UCSD-AML1 (cell line): ENCODE results near the gene ENO3.

ENCODE experiments used
- DNase-seq: peaks from one replicate; lab custom pipeline; 2025; ENCODE audit not compliant: unreplicated experiment; lab: John Stamatoyannopoulos, UW

ENO3 gene

GRCh38 chr17:4936436-4936835 lies 14.5 kb upstream of the ENO3 start:
- DNase-seq, result no peak

GRCh38 chr17:4937553-4937952 lies 13.4 kb upstream of the ENO3 start:
- no peak for DNase-seq

- no peak for DNase-seq
Measured at GRCh38 chr17:4938069-4938491, 12.8 kb upstream of the ENO3 start.

- no peak for DNase-seq
Measured at GRCh38 chr17:4938688-4939545, 12.0 kb upstream of the ENO3 start.

GRCh38 chr17:4939546-4939795 lies 11.4 kb upstream of the ENO3 start:
- no peak for DNase-seq

- DNase-seq, result peak; percentile 97
Measured at GRCh38 chr17:4939796-4940554, 10.9 kb upstream of the ENO3 start, which contains the start of the genes RNF167 and SLC25A11. Gene RNF167, plus strand, starts transcription at chr17:4940268. Its CDS starts 642 bp downstream, at chr17:4940910. Gene SLC25A11, minus strand, starts transcription at chr17:4940046. Its CDS starts 136 bp downstream, at chr17:4939910.

- DNase-seq, result peak; percentile 68
Measured at GRCh38 chr17:4940555-4941318, 10.2 kb upstream of the ENO3 start.

- DNase-seq, result no peak
Measured at GRCh38 chr17:4941319-4941610, 9.7 kb upstream of the ENO3 start.

GRCh38 chr17:4942760-4943508 lies 8.0 kb upstream of the ENO3 start:
- DNase-seq, result no peak

- DNase-seq, result peak; percentile 67
Measured at GRCh38 chr17:4944163-4944553, 6.8 kb upstream of the ENO3 start.

GRCh38 chr17:4944554-4945175 lies 6.3 kb upstream of the ENO3 start:
- no peak for DNase-seq

- DNase-seq, result peak; percentile 70
Measured at GRCh38 chr17:4945176-4945943, 5.6 kb upstream of the ENO3 start.

- DNase-seq, result no peak
Measured at GRCh38 chr17:4945944-4946280, 5.0 kb upstream of the ENO3 start.

- DNase-seq, result no peak
Measured at GRCh38 chr17:4946312-4946976, 4.5 kb upstream of the ENO3 start.

- peak; percentile 76 for DNase-seq
Measured at GRCh38 chr17:4947010-4947410, 3.9 kb upstream of the ENO3 start.

- DNase-seq, result peak; percentile 76
Measured at GRCh38 chr17:4947411-4948165, 3.3 kb upstream of the ENO3 start.

- peak; percentile 90 for DNase-seq
Measured at GRCh38 chr17:4948166-4948930, 2.6 kb upstream of the ENO3 start, which contains the start of gene PFN1. Gene PFN1, minus strand, starts transcription at chr17:4948530. Its CDS starts 136 bp downstream, at chr17:4948394.

GRCh38 chr17:4948931-4949320 lies 2.0 kb upstream of the ENO3 start:
- peak; percentile 90 for DNase-seq
